Measurements from ENCODE around the gene CCDC142. TPM values are rescaled to one million over a fixed set of nuclear protein-coding genes. Genes with fewer than 3 reads are reported as not detected.

Gene CCDC142
- total RNA-seq, 1 experiment from 2014 or later, result 24.2 TPM

DNA sequence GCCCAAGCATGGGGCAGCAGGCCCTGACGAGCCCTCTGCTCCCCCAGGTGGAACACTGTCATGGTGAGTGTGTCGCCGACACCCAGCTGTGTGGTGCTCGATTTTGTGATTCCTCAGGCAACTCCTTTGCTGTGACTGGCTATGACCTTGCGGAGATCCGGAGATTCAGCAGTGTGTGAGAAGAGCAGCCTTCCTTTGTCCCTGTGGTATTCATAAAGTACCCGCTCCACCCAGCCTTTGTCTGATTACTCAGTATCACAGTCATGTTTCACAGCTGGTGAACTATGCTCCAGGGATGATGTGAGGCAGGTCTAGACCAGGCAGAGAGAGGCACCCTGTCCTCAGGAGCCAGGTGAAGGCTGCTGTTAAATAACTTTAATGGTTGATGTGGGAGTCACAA is 57.3 kb downstream of the CCDC142 start:
- Histone ChIP-seq H3K4me1 (ENCODE audit: control insufficient read depth, insufficient read depth, low read length) (peaks cover 6% of the 10 kb centered on the region; the same call in 1 of the 2 replicates), H3K27me3 (ENCODE audit: control insufficient read depth, insufficient read depth, low read length) (no peaks in the 10 kb centered on the region), H3K36me3 (ENCODE audit: control insufficient read depth, insufficient read depth, low read length) (peaks cover under 1% of the 10 kb centered on the region), H3K9me3 (ENCODE audit: control insufficient read depth, insufficient read depth, low read depth, low read length) (no peaks in the 10 kb centered on the region), H3K4me3 (ENCODE audit: low read depth in 2 of 2, low read length in 2 of 2) (no peak overlapping the region), H3K27ac (ENCODE audit: low read length) (no peak overlapping the region)
- intact Hi-C loops (cut with micrococcal nuclease; ENCODE audit: unreplicated experiment), result no loop called here
- no TSS peak for BruUV-seq (replicated peaks)
- CTCF ChIA-PET, result no interaction called here
- in situ Hi-C loops (cut with HindIII; ENCODE audit: low pct_unique_long_range_greater_than_20kb, low sequenced_read_pairs), result no loop called here
- POLR2A ChIA-PET, result no interaction called here
- no peak for TF ChIP-seq SIN3A (IDR thresholded peaks at IDR 0.05; ENCODE audit: borderline replicate concordance, insufficient read depth, low read depth, low read length)
- TF ChIP-seq POLR2AphosphoS5 (IDR thresholded peaks at IDR 0.05; ENCODE audit: low read depth, low read length), result no peak
- TF ChIP-seq, protein P1, sequence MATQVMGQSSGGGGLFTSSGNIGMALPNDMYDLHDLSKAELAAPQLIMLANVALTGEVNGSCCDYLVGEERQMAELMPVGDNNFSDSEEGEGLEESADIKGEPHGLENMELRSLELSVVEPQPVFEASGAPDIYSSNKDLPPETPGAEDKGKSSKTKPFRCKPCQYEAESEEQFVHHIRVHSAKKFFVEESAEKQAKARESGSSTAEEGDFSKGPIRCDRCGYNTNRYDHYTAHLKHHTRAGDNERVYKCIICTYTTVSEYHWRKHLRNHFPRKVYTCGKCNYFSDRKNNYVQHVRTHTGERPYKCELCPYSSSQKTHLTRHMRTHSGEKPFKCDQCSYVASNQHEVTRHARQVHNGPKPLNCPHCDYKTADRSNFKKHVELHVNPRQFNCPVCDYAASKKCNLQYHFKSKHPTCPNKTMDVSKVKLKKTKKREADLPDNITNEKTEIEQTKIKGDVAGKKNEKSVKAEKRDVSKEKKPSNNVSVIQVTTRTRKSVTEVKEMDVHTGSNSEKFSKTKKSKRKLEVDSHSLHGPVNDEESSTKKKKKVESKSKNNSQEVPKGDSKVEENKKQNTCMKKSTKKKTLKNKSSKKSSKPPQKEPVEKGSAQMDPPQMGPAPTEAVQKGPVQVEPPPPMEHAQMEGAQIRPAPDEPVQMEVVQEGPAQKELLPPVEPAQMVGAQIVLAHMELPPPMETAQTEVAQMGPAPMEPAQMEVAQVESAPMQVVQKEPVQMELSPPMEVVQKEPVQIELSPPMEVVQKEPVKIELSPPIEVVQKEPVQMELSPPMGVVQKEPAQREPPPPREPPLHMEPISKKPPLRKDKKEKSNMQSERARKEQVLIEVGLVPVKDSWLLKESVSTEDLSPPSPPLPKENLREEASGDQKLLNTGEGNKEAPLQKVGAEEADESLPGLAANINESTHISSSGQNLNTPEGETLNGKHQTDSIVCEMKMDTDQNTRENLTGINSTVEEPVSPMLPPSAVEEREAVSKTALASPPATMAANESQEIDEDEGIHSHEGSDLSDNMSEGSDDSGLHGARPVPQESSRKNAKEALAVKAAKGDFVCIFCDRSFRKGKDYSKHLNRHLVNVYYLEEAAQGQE (IDR thresholded peaks at IDR 0.05; ENCODE audit: insufficient read depth in 1 of 2, low read depth in 2 of 2, low read length in 1 of 2), result no peak
- TF ChIP-seq TCF7L2 (IDR thresholded peaks at IDR 0.05; ENCODE audit: low read depth, low read length), result no peak
- TF ChIP-seq, protein P2, sequence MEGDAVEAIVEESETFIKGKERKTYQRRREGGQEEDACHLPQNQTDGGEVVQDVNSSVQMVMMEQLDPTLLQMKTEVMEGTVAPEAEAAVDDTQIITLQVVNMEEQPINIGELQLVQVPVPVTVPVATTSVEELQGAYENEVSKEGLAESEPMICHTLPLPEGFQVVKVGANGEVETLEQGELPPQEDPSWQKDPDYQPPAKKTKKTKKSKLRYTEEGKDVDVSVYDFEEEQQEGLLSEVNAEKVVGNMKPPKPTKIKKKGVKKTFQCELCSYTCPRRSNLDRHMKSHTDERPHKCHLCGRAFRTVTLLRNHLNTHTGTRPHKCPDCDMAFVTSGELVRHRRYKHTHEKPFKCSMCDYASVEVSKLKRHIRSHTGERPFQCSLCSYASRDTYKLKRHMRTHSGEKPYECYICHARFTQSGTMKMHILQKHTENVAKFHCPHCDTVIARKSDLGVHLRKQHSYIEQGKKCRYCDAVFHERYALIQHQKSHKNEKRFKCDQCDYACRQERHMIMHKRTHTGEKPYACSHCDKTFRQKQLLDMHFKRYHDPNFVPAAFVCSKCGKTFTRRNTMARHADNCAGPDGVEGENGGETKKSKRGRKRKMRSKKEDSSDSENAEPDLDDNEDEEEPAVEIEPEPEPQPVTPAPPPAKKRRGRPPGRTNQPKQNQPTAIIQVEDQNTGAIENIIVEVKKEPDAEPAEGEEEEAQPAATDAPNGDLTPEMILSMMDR (IDR thresholded peaks at IDR 0.05), result no peak
- no peak for DNase-seq (ENCODE audit: low read depth, low spot score)
- no peak for ATAC-seq

DNA sequence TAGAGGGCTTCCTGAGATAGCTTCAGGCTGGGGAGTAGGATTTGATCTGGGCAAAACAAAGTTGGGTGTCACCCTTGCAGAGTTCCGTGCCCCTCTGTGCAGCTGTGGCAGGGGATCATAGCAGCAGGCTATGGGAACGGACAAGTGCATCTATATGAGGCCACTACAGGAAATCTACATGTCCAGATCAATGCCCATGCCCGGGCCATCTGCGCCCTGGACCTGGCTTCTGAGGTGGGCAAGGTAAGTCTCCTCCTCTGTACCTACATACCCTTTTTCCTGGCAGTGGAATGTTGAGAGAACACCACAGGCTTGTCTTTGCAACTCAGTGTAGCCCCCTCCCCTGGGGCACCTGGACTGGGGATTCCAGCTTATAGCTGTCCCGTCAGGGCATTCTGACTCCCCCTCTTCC is 57.8 kb downstream of the CCDC142 start:
- H3K27ac ChIP-seq (ENCODE audit: low read length), result no peak overlapping the region
- no TSS peak for BruUV-seq (replicated peaks)
- intact Hi-C loops (cut with micrococcal nuclease; ENCODE audit: unreplicated experiment), result no loop called here

More for the DNA sequence above, 57.8 kb downstream of the CCDC142 start:
- ChIA-PET CTCF (interaction anchor here (0.6 kb wide), 1 partner anchor 286 kb away, joined by 3 read pairs; no protein-coding TSS in a partner anchor), POLR2A (no interaction called here)
- Histone ChIP-seq H3K9me3 (ENCODE audit: control insufficient read depth, insufficient read depth, low read depth, low read length) (no peaks in the 10 kb centered on the region), H3K4me3 (ENCODE audit: low read depth in 2 of 2, low read length in 2 of 2) (no peak overlapping the region), H3K27me3 (ENCODE audit: control insufficient read depth, insufficient read depth, low read length) (no peaks in the 10 kb centered on the region), H3K36me3 (ENCODE audit: control insufficient read depth, insufficient read depth, low read length) (no peaks in the 10 kb centered on the region; the same call in none of the 2 replicates), H3K4me1 (ENCODE audit: control insufficient read depth, insufficient read depth, low read length) (peaks cover 4% of the 10 kb centered on the region; the same call in 1 of the 2 replicates)
- DNase-seq (ENCODE audit: low read depth, low spot score) (no peak), ATAC-seq (no peak)
- in situ Hi-C loops (cut with HindIII; ENCODE audit: low pct_unique_long_range_greater_than_20kb, low sequenced_read_pairs), result no loop called here
- TF ChIP-seq POLR2AphosphoS5 (IDR thresholded peaks at IDR 0.05; ENCODE audit: low read depth, low read length), result no peak
- no peak for TF ChIP-seq SIN3A (IDR thresholded peaks at IDR 0.05; ENCODE audit: borderline replicate concordance, insufficient read depth, low read depth, low read length)
- TF ChIP-seq, protein P1 (IDR thresholded peaks at IDR 0.05; ENCODE audit: insufficient read depth in 1 of 2, low read depth in 2 of 2, low read length in 1 of 2), result no peak
- TF ChIP-seq, protein P2 (IDR thresholded peaks at IDR 0.05), result no peak
- TF ChIP-seq TCF7L2 (IDR thresholded peaks at IDR 0.05; ENCODE audit: low read depth, low read length), result no peak
